ENCODE measurements around the gene HK3. TPM values are rescaled to one million over a fixed set of nuclear protein-coding genes. Genes with fewer than 3 reads are reported as not detected.

HK3 gene
- total and polyA plus RNA-seq, 2 of the 8 experiments (the other 6 are each of a cell fraction or from before 2014, with no cell fraction given) = not detected

GRCh38 chr5:176851871-176852658, 47.1 kb downstream of the HK3 start (continued):
- no peak for TF ChIP-seq SUZ12 (IDR thresholded peaks at IDR 0.05; ENCODE audit: low read length)
- TF ChIP-seq SP1 (IDR thresholded peaks at IDR 0.05; ENCODE audit: low read depth, low read length) = no peak

Data from H1 (cell line).